Measurements from ENCODE around the gene BPIFB6.

GRCh38 chr20:33046412-33046811 lies 15.0 kb downstream of the BPIFB6 start:
- TF ChIP-seq, protein P1, sequence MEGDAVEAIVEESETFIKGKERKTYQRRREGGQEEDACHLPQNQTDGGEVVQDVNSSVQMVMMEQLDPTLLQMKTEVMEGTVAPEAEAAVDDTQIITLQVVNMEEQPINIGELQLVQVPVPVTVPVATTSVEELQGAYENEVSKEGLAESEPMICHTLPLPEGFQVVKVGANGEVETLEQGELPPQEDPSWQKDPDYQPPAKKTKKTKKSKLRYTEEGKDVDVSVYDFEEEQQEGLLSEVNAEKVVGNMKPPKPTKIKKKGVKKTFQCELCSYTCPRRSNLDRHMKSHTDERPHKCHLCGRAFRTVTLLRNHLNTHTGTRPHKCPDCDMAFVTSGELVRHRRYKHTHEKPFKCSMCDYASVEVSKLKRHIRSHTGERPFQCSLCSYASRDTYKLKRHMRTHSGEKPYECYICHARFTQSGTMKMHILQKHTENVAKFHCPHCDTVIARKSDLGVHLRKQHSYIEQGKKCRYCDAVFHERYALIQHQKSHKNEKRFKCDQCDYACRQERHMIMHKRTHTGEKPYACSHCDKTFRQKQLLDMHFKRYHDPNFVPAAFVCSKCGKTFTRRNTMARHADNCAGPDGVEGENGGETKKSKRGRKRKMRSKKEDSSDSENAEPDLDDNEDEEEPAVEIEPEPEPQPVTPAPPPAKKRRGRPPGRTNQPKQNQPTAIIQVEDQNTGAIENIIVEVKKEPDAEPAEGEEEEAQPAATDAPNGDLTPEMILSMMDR (IDR thresholded peaks at IDR 0.05) = no peak
- no peak for TF ChIP-seq POLR2A (IDR thresholded peaks at IDR 0.05)

Data from heart left ventricle (tissue), 13 donors.